Stimulated activated CD4-positive, alpha-beta T cell treated with anti-CD3 and anti-CD28 coated beads, Interleukin-12 subunit alpha, Interleukin-12 subunit beta, amount 100 ng/mL, for 48 hours (primary cell): Measurements from ENCODE around the gene CROCC.

Source experiments
- DNase-seq, 3 donors: peaks; one replicate each; pipeline ENCODE4 v3.0.0-alpha.2; 2020; ENCODE audit warnings: low read depth in 2 of 3, low spot score in 1 of 3

Gene CROCC

DNA sequence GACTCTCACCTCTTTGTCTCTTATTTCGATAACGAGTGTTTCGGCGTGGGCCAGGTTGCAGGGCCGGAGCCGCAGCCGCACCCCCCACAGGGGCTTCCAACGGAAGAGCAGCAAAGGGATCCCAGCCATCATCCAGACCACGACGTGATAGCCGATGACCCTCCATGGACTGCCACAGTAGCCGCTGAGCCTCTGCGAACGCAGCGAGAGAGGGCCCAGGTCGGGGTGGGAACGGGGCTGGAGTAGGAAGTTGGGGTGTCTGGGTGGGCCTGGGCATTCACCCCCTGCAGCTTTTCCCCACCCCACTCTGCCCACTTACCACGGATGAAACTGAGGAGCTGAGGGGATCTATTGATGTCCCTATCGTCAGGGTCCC is 83.6 kb downstream of the CROCC start:
- DNase-seq: no peak

DNA sequence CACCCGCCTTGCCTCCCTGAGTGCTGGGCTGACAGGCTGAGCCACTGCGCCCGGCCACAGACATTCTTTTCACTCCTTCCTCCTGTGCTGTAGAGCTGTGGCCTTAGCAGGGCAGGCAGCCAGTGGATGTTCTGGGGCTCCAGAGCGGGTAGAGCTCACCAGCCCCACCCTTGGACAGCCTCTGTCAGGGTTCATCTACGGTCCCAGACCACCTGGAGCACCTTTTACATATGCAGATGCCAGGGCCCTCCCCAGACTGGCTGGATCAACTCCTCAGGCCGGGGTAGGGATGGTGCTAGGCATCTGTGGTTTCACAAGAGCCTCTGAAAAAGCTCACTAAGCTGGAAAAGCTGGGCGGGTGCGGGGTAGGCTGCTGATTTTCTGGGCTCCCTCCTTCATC is 85.4 kb downstream of the CROCC start:
- DNase-seq: no peak

DNA sequence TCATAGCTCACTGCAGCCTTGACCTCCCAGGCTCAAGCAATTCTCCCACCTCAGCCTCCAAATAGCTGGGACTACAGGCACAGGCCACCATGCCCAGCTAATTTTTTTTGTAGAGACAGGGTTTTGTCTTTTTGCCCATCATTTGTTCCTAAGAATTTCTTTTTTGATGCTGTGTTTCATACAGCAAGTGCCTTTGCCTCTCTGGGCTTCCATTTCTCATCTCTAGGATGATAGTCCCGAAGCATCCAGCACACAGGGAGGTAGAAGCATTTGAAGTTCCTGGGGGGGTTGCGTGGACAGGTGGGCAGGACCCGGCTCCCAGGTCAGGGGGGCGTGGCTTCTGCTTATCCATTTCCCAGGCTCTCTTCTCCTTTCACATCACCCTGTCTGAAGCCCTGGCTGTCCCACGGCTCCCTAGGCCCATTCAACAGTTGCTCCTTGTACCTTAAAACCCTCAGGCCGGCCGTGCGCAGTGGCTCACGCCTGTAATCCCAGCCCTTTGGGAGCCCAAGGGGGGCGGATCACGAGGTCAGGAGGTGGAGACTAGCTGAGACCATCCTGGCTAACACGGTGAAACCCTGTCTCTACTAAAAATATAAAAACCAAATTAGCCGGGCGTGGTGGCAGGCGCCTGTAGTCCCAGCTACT is 86.6 kb downstream of the CROCC start:
- no peak for DNase-seq

DNA sequence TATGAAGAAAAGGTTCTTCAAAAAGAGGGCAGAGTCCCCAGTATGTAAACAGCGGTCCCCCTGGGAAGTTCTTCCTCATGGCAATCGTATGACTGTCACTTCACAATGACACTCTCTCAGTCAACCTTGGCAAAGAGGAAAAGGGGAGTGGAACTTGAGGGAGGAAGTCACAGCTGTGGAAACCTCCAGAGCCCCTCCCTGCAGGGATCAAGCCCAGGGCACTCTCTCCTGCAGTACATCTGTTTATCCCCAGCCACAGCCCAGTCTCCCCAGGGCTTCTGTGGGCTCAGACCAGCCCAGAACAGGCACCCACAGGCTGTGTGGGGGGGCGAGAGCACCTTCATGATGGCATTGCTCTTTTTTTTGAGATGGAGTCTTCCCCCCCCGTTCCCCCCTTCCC is 88.0 kb downstream of the CROCC start:
- DNase-seq: no peak

DNA sequence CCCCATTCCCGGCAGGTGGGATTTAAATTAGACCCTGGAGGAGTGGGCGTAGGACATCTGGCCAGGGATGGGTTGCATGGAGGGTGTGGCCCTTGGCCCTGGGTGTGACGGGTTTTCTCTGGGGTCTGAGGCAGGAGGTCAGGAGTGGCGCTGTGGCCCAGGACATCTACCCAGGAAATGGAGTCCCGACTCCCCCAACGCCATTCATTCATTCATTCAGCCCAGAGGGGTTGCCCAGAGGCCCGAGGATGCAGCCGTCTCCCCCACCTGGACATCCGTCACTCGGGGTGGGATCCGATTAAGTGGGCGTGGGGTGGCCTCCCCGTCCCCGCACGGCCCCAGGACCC is 89.3 kb downstream of the CROCC start:
- no peak for DNase-seq

DNA sequence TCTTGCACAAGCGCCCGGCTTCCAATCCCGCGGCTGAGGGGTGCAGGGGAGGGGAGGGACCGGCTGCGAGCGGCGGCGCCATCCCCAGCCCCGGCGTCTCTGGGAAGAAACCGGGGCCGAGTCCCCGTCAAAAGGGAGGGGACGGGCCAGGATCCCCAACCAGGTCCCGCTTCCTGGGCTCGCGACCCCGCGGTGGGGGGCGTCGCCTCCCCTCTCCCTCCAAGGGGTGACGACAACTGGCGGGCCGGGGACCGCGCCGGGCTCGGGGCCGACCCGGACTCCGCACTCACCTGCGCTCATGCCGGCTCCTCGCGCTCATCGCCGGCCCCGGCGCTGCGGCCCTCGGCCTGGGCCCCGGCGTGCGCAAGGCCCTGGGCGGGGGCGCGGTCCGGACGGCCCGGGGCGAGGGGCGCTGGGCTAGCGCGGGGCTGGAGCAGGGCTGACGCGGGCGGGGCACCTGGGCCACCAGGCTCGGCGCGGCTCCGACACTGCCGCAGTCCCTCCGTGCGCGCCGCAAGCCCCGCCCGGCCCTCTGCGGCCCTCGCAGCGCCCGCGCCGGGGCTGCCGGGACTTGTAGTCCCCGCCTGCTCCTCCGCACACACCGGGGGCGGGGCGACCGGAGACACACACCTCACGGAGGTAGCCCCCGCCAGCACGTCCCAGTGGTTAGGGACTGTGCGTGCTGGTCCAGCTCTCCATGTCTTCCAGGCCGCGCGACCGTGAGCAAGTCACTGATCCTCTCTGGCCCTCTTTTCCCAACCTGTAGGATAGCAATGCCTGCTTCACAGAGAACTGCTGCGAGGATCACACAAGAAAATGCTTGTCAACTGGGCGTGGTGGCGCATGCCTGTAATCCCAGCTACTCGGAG is 89.9 kb downstream of the CROCC start, which contains the start of gene ATP13A2:
Gene ATP13A2 (minus strand): TSS at position 490 of the 869 bp plus-strand sequence. CDS start 190 bp downstream, at position 300.
- DNase-seq: peak; percentile 54 to 79 (median 62)

DNA sequence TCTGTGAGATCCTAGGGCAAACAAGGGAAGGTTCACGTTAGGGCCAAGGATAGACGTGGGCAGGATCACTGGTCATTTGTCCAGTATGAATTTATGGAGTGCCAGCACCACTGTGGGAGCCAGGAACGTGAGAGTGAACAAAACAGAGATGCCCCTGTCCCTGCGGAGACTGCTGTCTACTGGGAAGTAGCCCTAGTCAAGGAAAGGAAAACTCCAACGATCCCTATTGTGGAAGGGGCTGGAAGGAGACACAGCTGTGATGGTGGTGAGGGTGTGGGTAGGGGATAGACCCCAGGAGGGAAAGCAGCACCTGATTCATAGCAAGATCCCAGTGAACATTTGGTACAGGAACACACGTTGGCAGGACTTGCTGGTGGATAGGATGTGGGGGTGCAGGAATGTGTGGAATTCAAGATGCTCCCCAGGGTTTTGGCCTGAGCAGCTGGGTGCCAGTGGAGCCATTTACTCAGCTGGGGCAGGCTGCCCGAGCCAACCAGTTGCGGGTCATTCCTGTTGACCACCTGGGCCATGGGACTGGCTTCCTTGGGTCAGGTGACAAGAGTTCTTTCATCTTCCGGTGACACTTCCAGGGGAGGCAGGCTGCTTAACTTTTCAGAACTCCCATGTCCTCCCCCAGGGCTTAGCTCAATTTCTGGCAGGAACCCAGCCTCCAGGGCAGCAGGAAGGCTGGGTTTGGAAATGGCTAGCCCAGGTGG is 91.2 kb downstream of the CROCC start:
- no peak for DNase-seq

DNA sequence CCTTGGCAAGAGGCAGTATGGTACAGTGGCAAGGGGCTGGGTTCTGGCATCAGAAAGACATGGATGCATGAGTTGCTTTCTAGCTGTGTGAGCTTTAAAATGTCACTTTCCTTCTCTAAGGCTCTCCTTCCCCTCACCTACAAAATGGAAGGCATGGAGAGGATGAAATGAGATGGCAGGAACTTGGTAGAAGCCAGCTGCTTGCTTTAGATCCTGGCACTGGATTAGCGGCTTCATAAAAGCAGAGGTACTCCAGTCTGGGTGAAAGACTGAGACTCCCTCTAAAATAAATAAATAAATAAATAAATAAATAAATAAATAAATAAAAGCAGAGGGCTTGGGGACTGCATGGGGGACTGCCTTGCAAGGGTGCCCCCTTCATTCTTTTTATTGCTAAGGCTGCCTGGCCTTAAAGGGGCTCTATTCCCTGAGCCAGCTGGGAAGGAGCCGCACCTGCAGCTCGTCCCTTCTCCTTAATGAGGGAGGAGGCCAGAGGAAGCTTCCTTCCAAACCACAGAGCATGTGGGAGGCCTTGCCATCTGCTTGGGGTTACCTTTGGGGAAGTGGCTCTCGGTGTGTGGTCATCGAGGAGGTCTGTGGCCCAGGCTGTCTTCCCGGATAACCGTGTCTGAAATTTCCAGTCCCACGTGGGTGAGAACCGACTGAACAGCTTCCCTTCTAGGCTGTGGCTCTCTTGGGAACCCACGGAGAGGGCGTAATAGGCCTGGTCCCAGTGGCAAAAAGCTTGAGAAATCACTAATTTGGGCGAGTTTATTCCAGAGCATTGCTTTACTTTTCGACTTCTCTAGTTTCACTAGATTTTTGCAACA is 92.0 kb downstream of the CROCC start:
- DNase-seq: no peak

DNA sequence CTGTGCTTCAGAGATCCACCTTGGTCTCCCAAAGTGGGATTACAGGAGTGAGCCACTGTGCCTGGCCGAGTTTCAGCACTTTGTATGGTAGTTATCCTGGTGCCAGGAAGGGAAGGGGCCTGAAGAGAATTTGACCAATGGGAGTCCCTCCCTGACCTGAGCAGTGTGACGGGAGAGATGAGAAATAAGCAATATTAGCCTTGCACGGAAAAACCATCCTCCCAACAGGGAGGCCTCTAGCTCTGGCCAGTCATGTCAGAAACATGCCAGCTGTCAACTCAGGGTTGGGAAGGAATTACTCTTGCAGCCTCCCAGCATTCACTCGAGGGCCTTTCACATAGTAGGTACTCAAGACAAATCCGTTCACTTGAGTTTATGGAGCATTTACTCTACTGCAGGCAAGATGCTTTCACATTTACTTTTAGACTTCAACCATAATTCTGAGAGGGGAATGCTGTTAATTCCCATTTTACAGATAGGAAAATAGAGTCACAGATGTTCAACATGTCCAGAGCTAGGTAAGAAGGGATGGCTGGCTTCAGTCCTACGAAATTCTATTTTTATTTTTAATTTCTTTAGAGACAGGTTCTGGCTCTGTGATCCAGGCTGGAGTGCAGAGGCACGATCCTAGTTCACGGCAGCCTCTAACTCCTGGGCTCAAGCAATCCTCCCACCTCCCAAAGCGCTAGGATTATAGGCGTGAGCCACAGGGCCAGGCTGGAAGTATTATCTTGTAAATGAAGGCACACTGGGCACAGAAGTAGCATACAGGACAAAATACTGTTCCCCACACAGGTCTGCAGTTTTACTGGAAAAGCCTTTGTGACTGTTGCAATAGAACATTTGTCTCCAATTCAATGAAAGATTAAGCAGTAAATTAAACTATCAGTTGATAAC is 93.2 kb downstream of the CROCC start:
- DNase-seq: no peak

DNA sequence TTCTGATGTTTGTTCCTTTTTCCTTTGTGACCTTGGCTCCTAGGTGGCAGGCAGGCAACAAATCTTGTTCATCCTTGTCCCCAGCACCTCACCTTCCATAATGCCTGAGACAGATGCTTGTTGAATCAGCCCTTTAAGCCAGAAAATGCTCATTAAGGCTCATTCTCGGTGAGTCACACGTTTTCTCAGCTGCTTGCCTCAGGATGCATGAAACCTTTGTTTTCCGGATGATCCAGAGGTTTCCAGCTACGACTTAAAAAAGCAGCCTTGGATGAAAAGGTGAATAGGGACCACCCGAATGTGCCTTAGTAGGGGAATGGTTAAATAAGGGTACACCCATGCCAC is 94.6 kb downstream of the CROCC start:
- DNase-seq: no peak

DNA sequence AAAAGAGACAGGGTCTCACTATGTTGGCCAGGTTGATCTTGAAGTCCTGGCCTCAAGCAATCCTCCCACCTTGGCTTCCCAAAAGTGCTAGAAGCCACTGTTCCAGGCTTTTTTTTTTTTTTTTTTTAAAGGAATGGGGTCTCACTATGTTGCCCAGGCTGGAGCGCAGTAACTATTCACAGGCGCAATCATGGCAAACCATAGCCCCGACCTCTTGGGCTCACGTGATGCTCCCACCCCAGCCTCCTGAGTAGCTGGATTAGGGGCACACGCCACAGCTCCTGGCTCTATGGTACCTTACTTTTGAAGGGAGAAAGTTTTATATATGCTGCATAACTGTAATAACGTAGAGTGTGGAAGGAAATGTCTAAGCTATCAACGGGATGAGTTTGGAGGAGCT is 95.7 kb downstream of the CROCC start:
- no peak for DNase-seq

DNA sequence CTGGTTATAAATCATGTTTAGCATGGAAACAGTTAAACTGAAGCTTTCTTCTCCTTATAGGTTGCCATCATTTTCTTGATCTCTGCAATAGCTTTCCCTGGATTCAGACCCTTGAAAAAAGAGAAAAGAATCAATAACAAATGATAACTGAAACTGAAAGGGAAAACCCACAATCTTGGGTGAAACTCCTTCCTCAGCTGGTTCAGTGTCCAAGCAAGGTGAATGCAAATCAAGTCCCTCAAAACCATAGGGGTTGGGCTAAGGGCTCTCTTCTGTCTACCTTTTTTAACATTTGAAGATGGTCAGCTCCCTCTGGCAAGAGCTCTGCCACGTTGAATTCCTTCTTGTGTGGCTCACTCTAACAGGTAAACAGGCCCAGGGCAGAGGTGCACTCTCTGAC is 97.1 kb downstream of the CROCC start:
- DNase-seq: no peak

DNA sequence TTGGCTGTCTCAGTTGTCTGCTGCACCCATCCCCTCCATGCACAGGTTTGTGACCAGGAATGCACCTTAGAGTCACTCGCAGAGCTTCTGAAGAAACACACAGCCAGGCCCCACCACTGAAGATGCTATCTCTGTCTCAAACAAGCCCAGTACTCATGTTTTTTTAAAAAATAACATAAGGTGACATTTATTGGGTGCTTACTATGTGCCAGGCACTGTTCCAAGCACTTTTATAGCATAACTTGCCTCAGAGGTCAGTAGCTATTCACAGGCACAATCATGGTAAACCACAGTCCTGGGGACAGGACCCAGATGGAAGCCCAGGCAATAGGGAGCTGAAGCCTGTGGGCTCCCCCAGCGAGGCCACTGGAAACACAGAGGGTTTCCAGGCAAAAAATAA is 98.8 kb downstream of the CROCC start:
- no peak for DNase-seq

DNA sequence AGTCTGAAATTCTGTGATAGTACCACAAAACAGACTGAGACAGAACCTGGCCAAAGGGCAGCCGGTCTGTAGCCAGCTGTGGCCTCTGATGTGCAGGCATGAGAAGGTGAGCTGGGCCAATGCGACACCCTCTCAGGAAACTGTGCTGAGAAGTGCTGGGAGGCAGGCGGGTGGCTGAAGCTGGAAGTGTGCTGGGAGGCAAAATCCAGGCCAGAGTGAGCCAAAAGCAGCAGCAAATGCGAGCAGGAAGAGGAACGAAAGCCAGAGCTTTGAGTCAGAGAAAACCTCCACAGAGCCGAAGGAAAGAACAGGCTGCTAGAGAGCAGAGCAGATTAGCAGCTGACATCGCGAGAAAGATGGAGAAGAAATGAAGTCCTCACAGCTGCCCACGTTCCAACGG is 100.2 kb downstream of the CROCC start:
- no peak for DNase-seq
